SU-DHL-6 (cell line): ENCODE results near the gene ABHD15.

ENCODE experiments used
- EZH2phosphoT487 ChIP-seq: fragments of 200-600 bp; sonication (generic), shearing (Covaris generic); conservative IDR thresholded peaks from 2 replicates; pipeline ENCODE4 v1.6.1; 2018; ENCODE audit warnings: mild to moderate bottlenecking, antibody characterized with exemption, low read length, moderate library complexity, mixed read lengths
- TF ChIP-seq, protein P1 (sequence below): fragments of 200-600 bp; sonication (generic); IDR thresholded peaks from one replicate; pipeline ENCODE4 v1.5.1; 2017; ENCODE audit warnings: antibody characterized with exemption, mild to moderate bottlenecking, low read length, moderate library complexity; ENCODE audit not compliant: insufficient read depth, poor library complexity, severe bottlenecking

DNA sequence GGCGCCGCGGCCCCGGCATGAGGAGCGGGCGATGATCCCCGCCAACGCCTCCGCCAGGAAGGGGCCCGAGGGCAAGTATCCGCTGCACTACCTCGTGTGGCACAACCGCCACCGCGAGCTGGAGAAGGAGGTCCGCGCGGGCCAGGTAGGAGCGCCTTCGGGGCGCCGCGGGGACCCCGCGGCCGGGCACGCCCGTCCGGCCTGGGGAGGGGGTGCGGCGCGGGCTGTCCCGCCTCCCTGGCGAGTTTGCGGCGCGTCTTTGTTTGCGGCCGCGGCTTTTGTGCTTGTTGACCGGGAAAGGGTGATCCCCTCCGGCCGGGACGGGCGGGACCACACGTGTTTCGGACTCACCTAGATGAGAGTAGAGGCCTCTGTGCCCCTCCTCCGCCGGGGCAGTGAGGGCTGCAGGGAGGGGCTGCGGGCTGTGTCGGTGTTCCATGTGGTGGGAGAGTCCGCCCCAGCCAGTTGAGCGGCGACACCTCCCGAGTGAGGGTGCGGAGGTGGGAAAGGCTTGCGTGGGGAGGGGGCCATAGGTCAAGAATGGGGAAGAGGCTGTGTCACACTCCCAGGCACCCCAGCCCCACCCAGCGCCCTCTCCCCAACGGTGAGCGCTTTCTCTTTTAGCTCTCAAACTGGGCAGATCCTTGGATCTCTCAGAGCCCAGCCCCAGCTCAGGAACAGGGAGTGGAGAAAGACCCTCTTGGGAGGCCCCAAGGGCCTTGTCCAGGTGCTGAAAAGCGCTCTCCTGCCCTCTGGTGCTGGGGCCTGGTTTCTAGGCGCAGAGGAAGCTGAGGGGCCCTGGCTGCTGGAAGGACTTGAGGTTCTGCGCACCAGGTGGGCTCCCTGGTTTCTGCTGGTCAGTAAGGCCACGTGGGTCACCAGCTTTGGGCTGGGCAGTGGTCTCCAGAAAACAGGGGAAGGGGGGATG is 27.0 kb upstream of the ABHD15 start:
- TF ChIP-seq, protein P1, sequence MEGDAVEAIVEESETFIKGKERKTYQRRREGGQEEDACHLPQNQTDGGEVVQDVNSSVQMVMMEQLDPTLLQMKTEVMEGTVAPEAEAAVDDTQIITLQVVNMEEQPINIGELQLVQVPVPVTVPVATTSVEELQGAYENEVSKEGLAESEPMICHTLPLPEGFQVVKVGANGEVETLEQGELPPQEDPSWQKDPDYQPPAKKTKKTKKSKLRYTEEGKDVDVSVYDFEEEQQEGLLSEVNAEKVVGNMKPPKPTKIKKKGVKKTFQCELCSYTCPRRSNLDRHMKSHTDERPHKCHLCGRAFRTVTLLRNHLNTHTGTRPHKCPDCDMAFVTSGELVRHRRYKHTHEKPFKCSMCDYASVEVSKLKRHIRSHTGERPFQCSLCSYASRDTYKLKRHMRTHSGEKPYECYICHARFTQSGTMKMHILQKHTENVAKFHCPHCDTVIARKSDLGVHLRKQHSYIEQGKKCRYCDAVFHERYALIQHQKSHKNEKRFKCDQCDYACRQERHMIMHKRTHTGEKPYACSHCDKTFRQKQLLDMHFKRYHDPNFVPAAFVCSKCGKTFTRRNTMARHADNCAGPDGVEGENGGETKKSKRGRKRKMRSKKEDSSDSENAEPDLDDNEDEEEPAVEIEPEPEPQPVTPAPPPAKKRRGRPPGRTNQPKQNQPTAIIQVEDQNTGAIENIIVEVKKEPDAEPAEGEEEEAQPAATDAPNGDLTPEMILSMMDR = peak; percentile 25
- no peak for TF ChIP-seq EZH2phosphoT487
